Esophagus muscularis mucosa (tissue), 4 donors: Measurements from ENCODE around the gene SLC28A2.

Source experiments
- CTCF ChIP-seq, 3 experiments: fragments of 200-600 bp in 2 of 3; fragments of 450-650 bp in 1 of 3; sonication (generic) in 2 of 3; IDR thresholded peaks; one replicate each; pipeline ENCODE4 v1.5.1; 2017 to 2019; ENCODE audit warnings: antibody characterized with exemption in 3 of 3, mild to moderate bottlenecking in 2 of 3, moderate library complexity in 1 of 3
- EP300 ChIP-seq: sonication (generic); formaldehyde crosslinking; IDR thresholded peaks from one replicate; pipeline ENCODE4 v1.6.1; 2017; ENCODE audit warnings: antibody characterized with exemption
- POLR2A ChIP-seq: fragments of 450-650 bp; IDR thresholded peaks from one replicate; pipeline ENCODE4 v1.6.1; 2017; ENCODE audit warnings: antibody characterized with exemption, moderate library complexity, mild to moderate bottlenecking, low read depth

- TF ChIP-seq POLR2A (no peak), CTCF (IDR thresholded peaks at IDR 0.05) (no peak), EP300 (no peak)
Measured at GRCh38 chr15:45304711-45305110, 52.7 kb downstream of the SLC28A2 start.
